LNCaP clone FGC (cell line): Measurements from ENCODE around the gene DNAH5.
A peak's percentile ranks its signal among the peaks of the same experiment; 100 is the strongest.

Experiments used
- DNase-seq: peaks from one replicate; pipeline ENCODE4 v3.0.0-alpha.2; 2011; ENCODE audit warnings: low read depth
- H3K4me3 ChIP-seq: 2 replicates; pipeline ENCODE4 v1.5.1; 2011; ENCODE audit warnings: mild to moderate bottlenecking, low read depth, low read length, control low read depth
- CTCF ChIP-seq: IDR thresholded peaks from 2 replicates; pipeline ENCODE4 v1.5.1; 2012; ENCODE audit warnings: mild to moderate bottlenecking; ENCODE audit not compliant: control insufficient read depth, insufficient read depth; ENCODE audit errors: extremely low read depth

The DNAH5 gene

DNA sequence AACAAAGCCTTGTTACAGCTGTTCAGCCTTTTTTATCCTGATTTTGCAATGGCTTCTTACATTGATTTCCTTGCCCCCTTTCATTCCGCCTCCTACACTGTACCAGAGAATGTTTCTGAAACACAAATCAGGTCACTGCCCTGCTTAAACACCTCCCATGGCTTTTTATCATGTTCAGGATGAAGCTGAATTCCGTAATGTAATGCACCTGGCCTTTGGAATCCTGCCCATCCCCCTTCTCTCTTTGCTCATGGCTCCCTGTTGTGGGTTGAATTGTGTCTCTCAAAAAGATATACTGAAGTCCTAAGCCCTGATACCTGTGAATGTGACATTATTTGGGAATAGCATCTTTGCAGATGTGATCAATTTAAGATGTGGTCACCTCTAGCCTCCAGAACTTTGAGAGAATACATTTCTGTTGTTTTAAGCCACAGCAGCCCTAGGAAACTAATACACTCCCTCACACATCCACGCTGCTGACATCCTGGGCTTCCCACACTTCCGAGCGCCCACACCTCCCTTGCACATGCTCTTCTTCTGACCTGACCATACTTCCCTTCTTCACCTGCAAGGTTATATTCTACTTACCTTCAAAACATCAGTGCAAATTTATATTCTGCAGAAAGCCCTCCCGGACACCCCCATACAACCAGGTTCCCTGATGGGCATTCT lies 101.2 kb downstream of the DNAH5 start:
- no peak for TF ChIP-seq CTCF
- DNase-seq: no peak

DNA sequence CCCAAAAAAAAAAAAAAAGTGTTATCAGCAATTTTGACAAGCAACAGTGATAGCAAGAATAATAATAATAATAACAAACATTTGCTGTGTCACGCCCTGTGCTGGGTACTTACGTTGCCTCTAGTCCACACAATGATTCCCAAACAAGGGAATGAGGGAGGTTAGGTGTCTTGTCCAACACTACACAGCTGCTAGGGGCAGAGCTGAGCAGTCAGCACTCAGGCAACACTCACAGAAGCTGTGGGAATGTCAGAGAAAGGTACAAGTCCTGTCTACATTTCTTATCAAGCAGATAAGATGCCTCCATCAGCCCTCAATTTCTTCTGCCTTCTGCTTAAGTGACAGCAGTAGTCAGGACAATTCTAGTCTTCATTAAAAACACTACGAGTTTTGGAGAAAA lies 111.0 kb downstream of the DNAH5 start:
- 0 out of 2 replicates have a peak, but pooled peaks have one; percentile 18 for TF ChIP-seq CTCF
- DNase-seq: no peak

More for the DNA sequence above, 101.2 kb downstream of the DNAH5 start:
- no peak overlapping the region for H3K4me3 ChIP-seq

DNA sequence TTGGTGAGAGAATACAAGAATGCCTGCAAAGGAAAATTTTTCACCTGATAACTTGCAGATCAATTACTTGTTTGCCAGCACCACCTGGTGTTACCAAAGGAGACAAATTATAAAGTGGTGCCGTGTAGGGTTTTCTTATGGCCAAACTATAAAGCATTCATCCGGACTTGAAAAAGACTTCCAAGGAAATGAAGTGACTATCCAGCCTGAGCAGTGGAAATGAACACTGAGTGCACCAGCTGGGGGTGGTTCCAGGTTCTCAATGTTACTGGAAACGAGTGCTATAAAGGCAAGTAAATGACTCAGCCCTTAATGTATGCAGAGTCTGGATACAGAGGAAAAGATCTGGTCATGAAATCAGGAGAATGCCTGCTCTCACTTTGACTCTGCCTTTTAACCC lies 113.1 kb downstream of the DNAH5 start:
- TF ChIP-seq CTCF: peak; percentile 42
- H3K4me3 ChIP-seq: no peak overlapping the region
- no peak for DNase-seq

More for the DNA sequence above, 111.0 kb downstream of the DNAH5 start:
- no peak overlapping the region for H3K4me3 ChIP-seq

DNA sequence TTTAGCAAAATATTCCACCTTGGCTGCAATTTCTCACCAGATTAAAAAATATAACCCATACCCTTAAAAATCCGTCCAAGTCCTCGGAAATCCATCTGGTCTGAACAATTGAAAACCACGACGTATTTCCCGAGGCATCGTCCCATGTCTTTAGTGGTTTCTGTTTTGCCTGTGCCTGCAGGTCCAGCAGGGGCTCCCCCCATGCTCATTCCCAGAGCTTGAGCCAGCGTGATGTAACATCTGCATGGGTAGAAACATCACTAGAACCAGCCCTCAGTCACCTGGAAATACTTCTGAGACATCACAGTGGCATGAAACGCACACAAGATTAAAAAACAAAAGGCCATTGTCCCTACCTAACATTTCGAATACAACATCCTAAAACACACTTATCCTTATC lies 114.0 kb downstream of the DNAH5 start:
- DNase-seq: no peak
- H3K4me3 ChIP-seq: no peak overlapping the region
- no peak for TF ChIP-seq CTCF

DNA sequence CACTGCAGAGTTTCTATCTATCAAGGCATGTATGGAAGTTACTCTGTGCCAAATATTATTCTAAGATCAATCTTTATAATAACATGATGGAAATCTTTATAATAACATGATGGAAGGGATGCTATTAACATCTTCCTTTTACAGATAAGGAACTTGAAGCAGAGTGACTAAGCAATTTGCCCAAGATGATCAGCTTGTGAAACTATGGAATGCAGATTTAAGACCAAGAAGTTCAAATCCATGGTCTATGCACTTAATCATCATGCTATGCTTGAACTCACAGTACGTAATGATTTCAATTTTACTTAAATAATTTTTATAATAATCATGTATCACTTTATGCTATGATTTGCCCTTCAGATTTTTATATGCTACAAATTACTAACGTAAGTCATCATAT lies 123.1 kb downstream of the DNAH5 start:
- H3K4me3 ChIP-seq: no peak overlapping the region
- no peak for DNase-seq
- no peak for TF ChIP-seq CTCF

DNA sequence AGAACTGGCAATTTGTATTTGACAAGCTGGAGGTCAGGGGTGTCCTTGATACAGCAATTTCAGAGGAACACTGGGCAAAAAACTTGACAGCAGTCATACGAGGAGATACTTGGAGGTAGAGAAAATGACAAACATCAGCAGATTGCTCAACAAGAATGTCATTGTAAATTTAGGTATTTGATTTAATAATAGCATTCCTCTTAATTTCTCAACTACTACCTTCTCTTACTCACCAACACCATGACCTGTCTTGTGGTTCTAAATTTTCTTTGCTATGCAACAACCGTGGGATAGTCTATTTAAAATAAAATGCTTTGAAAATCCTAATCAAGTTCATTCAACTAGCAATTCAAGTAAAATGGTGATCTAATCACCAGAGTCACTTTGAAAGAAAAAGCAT lies 128.4 kb downstream of the DNAH5 start:
- no peak for TF ChIP-seq CTCF
- no peak overlapping the region for H3K4me3 ChIP-seq
- DNase-seq: no peak

- DNase-seq: no peak
- no peak overlapping the region for H3K4me3 ChIP-seq
- TF ChIP-seq CTCF: peak; percentile 46
Observed at GRCh38 chr5:13814301-13814700, 130.2 kb downstream of the DNAH5 start.
